ENCODE data around the gene OR4F15. TPM values are rescaled to one million over a fixed set of nuclear protein-coding genes. Genes with fewer than 3 reads are reported as not detected.

OR4F15 gene
- total and polyA plus RNA-seq, 2 of the 8 experiments (the other 6 are each of a cell fraction or from before 2014, with no cell fraction given): not detected

GRCh38 chr15:101775136-101775535, 36.9 kb upstream of the OR4F15 start:
- no peak overlapping the region for H3K14ac ChIP-seq (ENCODE audit: insufficient read length)
- FAIRE-seq (no peak), DNase-seq (ENCODE audit: low read depth in 1 of 2, low spot score in 2 of 2) (no peak)
- no peak overlapping the region for H4K8ac ChIP-seq (ENCODE audit: extremely low read depth, insufficient read depth, low read length)
- no peaks in the 10 kb centered on the region for H3K36me3 ChIP-seq (ENCODE audit: control insufficient read depth in 2 of 4, insufficient read depth in 4 of 4, low read length in 3 of 4)
- H4K20me1 ChIP-seq (replicated peaks in 1 of 2; ENCODE audit: control insufficient read depth in 1 of 2, insufficient read depth in 2 of 2, low read length in 2 of 2): no peaks in the 10 kb centered on the region
- 93% methylated on average over 10 of the region's 10 CpGs; no CpG with 5 or more reads in 1 of the 2 experiments for WGBS, 2 experiments (ENCODE audit: extremely low coverage in 1 of 2, insufficient coverage in 1 of 2, insufficient read length in 1 of 2, insufficient replicate concordance in 2 of 2, low coverage in 1 of 2, low lambda C conversion rate in 2 of 2, missing lambda C conversion rate in 1 of 2)
- H2BK15ac ChIP-seq (ENCODE audit: low read length): no peak overlapping the region
- H2AFZ ChIP-seq (ENCODE audit: low read length): no peak overlapping the region
- no peaks in the 10 kb centered on the region for H3K79me2 ChIP-seq (ENCODE audit: control insufficient read depth in 1 of 2, insufficient read depth in 2 of 2, low read length in 2 of 2)
- H2BK120ac ChIP-seq (replicated peaks; ENCODE audit: low read depth, low read length): no peak overlapping the region
- H3K9ac ChIP-seq (replicated peaks in 1 of 4; ENCODE audit: extremely low read depth in 1 of 4, low read depth in 3 of 4, low read length in 3 of 4): no peak overlapping the region
- H3K27ac ChIP-seq (ENCODE audit: low read depth, low read length): no peak overlapping the region
- TF ChIP-seq FOSL1 (IDR thresholded peaks at IDR 0.05; ENCODE audit: insufficient read depth, low read depth, low read length) (no peak), KDM4A (IDR thresholded peaks at IDR 0.05; ENCODE audit: low read depth, low read length, severe bottlenecking) (no peak), TCF12 (IDR thresholded peaks at IDR 0.05; ENCODE audit: low read depth, low read length) (no peak), NANOG (IDR thresholded peaks at IDR 0.05; ENCODE audit: insufficient read depth, low read depth, low read length, poor library complexity, severe bottlenecking) (no peak), SP2 (IDR thresholded peaks at IDR 0.05; ENCODE audit: low read length) (no peak), KDM5A (IDR thresholded peaks at IDR 0.05; ENCODE audit: low read length) (no peak), TEAD4 (IDR thresholded peaks at IDR 0.05; ENCODE audit: low read depth, low read length) (no peak), BCL11A (IDR thresholded peaks at IDR 0.05; ENCODE audit: low read depth in 2 of 2, low read length in 2 of 2) (no peak), RFX5 (IDR thresholded peaks at IDR 0.05; ENCODE audit: borderline replicate concordance, low read depth, low read length) (no peak), POLR2AphosphoS5 (IDR thresholded peaks at IDR 0.05; ENCODE audit: low read depth, low read length) (no peak), HDAC6 (IDR thresholded peaks at IDR 0.05; ENCODE audit: low read depth, low read length) (no peak)
- H3K56ac ChIP-seq (replicated peaks; ENCODE audit: insufficient read length, low read depth, low read length): no peak overlapping the region
- no peak overlapping the region for H2AK5ac ChIP-seq (ENCODE audit: low read depth, low read length)
- H3K23me2 ChIP-seq (ENCODE audit: low read depth, low read length): no peaks in the 10 kb centered on the region
- H3K9me3 ChIP-seq (ENCODE audit: insufficient read depth in 2 of 2, low read depth in 1 of 2, low read length in 1 of 2): peaks cover 15 to 45% of the 10 kb centered on the region in 2 experiments; a peak in 2 of 4 replicates
- H3K18ac ChIP-seq (ENCODE audit: extremely low read depth, low read length): no peak overlapping the region
- H2BK12ac ChIP-seq (ENCODE audit: low read depth, low read length): no peak overlapping the region
- H3K23ac ChIP-seq (ENCODE audit: insufficient read length): no peak overlapping the region
- no peak overlapping the region for H4K5ac ChIP-seq (ENCODE audit: insufficient read length, low read depth, low read length)
- H3K79me1 ChIP-seq (ENCODE audit: low read depth, low read length): no peaks in the 10 kb centered on the region
- no peak overlapping the region for H4K91ac ChIP-seq (replicated peaks; ENCODE audit: insufficient read length, low read length)
- H3K4me2 ChIP-seq (ENCODE audit: insufficient read depth in 1 of 2, low read depth in 2 of 2, low read length in 2 of 2): no peak overlapping the region
- ChIA-PET POLR2A (ENCODE audit: partially characterized antibody) (no interaction called here), CTCF (ENCODE audit: partially characterized antibody) (interaction anchor here (0.8 to 2.1 kb wide), 2 partner anchors 33 to 37 kb away, joined by 3 to 4 read pairs; no protein-coding TSS in a partner anchor)
- no peak overlapping the region for H3K4me3 ChIP-seq (ENCODE audit: extremely low read depth in 1 of 4, insufficient read depth in 2 of 4, low read depth in 3 of 4, low read length in 4 of 4)
- H2BK5ac ChIP-seq (ENCODE audit: low read depth, low read length): no peak overlapping the region
- no peak overlapping the region for H2BK20ac ChIP-seq (ENCODE audit: low read length)
- H3K4me1 ChIP-seq (replicated peaks in 1 of 4; ENCODE audit: control insufficient read depth in 3 of 4, insufficient read depth in 4 of 4, low read length in 3 of 4): no peaks in the 10 kb centered on the region
- no peak overlapping the region for H3K4ac ChIP-seq (replicated peaks; ENCODE audit: insufficient read length, low read depth, low read length)
- no peaks in the 10 kb centered on the region for H3K27me3 ChIP-seq (replicated peaks in 1 of 4; ENCODE audit: control insufficient read depth in 3 of 4, extremely low read depth in 1 of 4, insufficient read depth in 3 of 4, low read length in 3 of 4)
